A549 (cell line): ENCODE data around the gene S1PR4.

ENCODE experiments used
- BHLHE40 ChIP-seq: IDR thresholded peaks from 2 replicates; pipeline ENCODE4 v1.6.1; 2012; ENCODE audit warnings: low read depth, low read length, inconsistent platforms
- CHD4 ChIP-seq: fragments of 200-600 bp; sonication (generic); IDR thresholded peaks from 2 replicates; pipeline ENCODE4 v1.6.1; 2016; ENCODE audit warnings: antibody characterized with exemption, mild to moderate bottlenecking, borderline replicate concordance
- CTCF ChIP-seq: fragments of >200 bp; sonication (Bioruptor Twin); formaldehyde crosslinking; IDR thresholded peaks from 3 replicates; pipeline ENCODE4 v1.5.1; 2016
- EHMT2 ChIP-seq: fragments of 200-600 bp; sonication (generic); IDR thresholded peaks from 2 replicates; pipeline ENCODE4 v1.6.1; 2016; ENCODE audit warnings: antibody characterized with exemption, low read depth, mild to moderate bottlenecking, moderate library complexity
- ESRRA ChIP-seq: fragments of 150-350 bp; IDR thresholded peaks from 2 replicates; pipeline ENCODE4 v1.6.1; 2014; ENCODE audit warnings: mild to moderate bottlenecking, low read length, borderline replicate concordance
- HMGXB4 ChIP-seq: fragments of 250-450 bp; sonication (Bioruptor Pico); IDR thresholded peaks from 2 replicates; pipeline ENCODE4 v1.5.0; 2021; ENCODE audit warnings: mild to moderate bottlenecking, moderate library complexity, borderline replicate concordance
- HOXA7 ChIP-seq: fragments of 250-450 bp; sonication (Bioruptor Pico); IDR thresholded peaks from 2 replicates; pipeline ENCODE4 v1.5.0; 2020; ENCODE audit warnings: mild to moderate bottlenecking, moderate library complexity
- MAX ChIP-seq: IDR thresholded peaks from 2 replicates; pipeline ENCODE4 v1.6.1; 2012
- NR3C1 ChIP-seq: fragments of >200 bp; sonication (Bioruptor Twin); formaldehyde crosslinking; IDR thresholded peaks from 3 replicates; pipeline ENCODE4 v1.6.1; 2017
- PBX3 ChIP-seq: IDR thresholded peaks from 2 replicates; pipeline ENCODE4 v1.6.1; 2012
- POLR2AphosphoS2 ChIP-seq: conservative IDR thresholded peaks from 2 replicates; pipeline ENCODE4 v1.6.1; 2012; ENCODE audit warnings: low read length, improper control_type of control experiment, inconsistent platforms
- RAD21 ChIP-seq, 2 experiments: fragments of >200 bp in 1 of 2; sonication (Bioruptor Twin) in 1 of 2; formaldehyde crosslinking in 1 of 2; IDR thresholded peaks in 1 of 2; conservative IDR thresholded peaks in 1 of 2; 2 replicates in 1 of 2; 3 replicates in 1 of 2; pipeline ENCODE4 v1.6.1; 2012 to 2018; ENCODE audit warnings: inconsistent platforms in 1 of 2
- REST ChIP-seq: fragments of 200-600 bp; sonication (generic); IDR thresholded peaks from 2 replicates; pipeline ENCODE4 v1.6.1; 2016; ENCODE audit warnings: antibody characterized with exemption, mild to moderate bottlenecking, moderate library complexity
- USF2 ChIP-seq: fragments of 450-650 bp; IDR thresholded peaks from 2 replicates; pipeline ENCODE4 v1.6.1; 2014; ENCODE audit warnings: antibody characterized with exemption

GRCh38 chr19:3192684-3193083 is 14.1 kb downstream of the S1PR4 start:
- no peak for TF ChIP-seq BHLHE40
- TF ChIP-seq RAD21 (conservative IDR thresholded peaks at IDR 0.05 in 1 of 2, IDR thresholded peaks at IDR 0.05 in 1 of 2), result no peak
- TF ChIP-seq CTCF, result no peak
- TF ChIP-seq PBX3, result no peak
- no peak for TF ChIP-seq REST
- no peak for TF ChIP-seq MAX
- TF ChIP-seq NR3C1, result no peak
- no peak for TF ChIP-seq HMGXB4 (CRISPR knock-in tag)
- TF ChIP-seq HOXA7, result no peak
- TF ChIP-seq ESRRA, result no peak
- TF ChIP-seq POLR2AphosphoS2, result no peak
- TF ChIP-seq CHD4, result no peak
- no peak for TF ChIP-seq USF2
- no peak for TF ChIP-seq EHMT2
